GM21528 (cell line): Measurements from ENCODE around the gene ASAP3.
A peak's percentile ranks its signal among the peaks of the same experiment; 100 is the strongest.

Source experiments
- ATAC-seq: cut with Tn5 transposase; IDR thresholded peaks from one replicate; pipeline ENCODE4 v1.9.1; 2021; ENCODE audit warnings: mild to moderate bottlenecking, moderate library complexity; ENCODE audit not compliant: unreplicated experiment, low FRiP score

The ASAP3 gene

GRCh38 chr1:23483321-23484252, at the start of gene ASAP3:
TSS of gene ASAP3 (minus strand) at chr1:23484179. CDS start at chr1:23484133, 46 bp downstream.
- no peak for ATAC-seq

GRCh38 chr1:23533246-23534023, 49.5 kb upstream of the ASAP3 start:
- no peak for ATAC-seq

GRCh38 chr1:23531562-23532094, 47.6 kb upstream of the ASAP3 start:
- no peak for ATAC-seq

- peak; percentile 36 for ATAC-seq
These were observed 47.0 kb upstream of the ASAP3 start, which contains the start of gene E2F2 for GRCh38 chr1:23530747-23531561. TSS of gene E2F2 (minus strand) at chr1:23531233. CDS start at chr1:23530793, 440 bp downstream.

GRCh38 chr1:23530087-23530746, 46.2 kb upstream of the ASAP3 start:
- peak; percentile 8 for ATAC-seq

- ATAC-seq: no peak
These were observed 45.4 kb upstream of the ASAP3 start for GRCh38 chr1:23529146-23530086.

- ATAC-seq: peak; percentile 40
These were observed 44.4 kb upstream of the ASAP3 start for GRCh38 chr1:23528250-23528978.

GRCh38 chr1:23527900-23528249, 43.9 kb upstream of the ASAP3 start:
- ATAC-seq: no peak

- ATAC-seq: no peak
These were observed 43.4 kb upstream of the ASAP3 start for GRCh38 chr1:23527366-23527765.

- ATAC-seq: no peak
These were observed 42.5 kb upstream of the ASAP3 start for GRCh38 chr1:23526329-23527041.

GRCh38 chr1:23525558-23526250, 41.7 kb upstream of the ASAP3 start:
- no peak for ATAC-seq

- no peak for ATAC-seq
These were observed 40.9 kb upstream of the ASAP3 start for GRCh38 chr1:23524716-23525401.

- ATAC-seq: no peak
These were observed 40.2 kb upstream of the ASAP3 start for GRCh38 chr1:23524163-23524562.

- no peak for ATAC-seq
These were observed 38.4 kb upstream of the ASAP3 start for GRCh38 chr1:23522244-23522982.

GRCh38 chr1:23521588-23521987, 37.6 kb upstream of the ASAP3 start:
- ATAC-seq: no peak

GRCh38 chr1:23517581-23517980, 33.6 kb upstream of the ASAP3 start:
- no peak for ATAC-seq
